Esophagus muscularis mucosa (tissue), 3 donors: ENCODE results near the gene CCDC184.

Experiments
- POLR2A ChIP-seq: fragments of 450-650 bp; IDR thresholded peaks from one replicate; pipeline ENCODE4 v1.6.1; 2017; ENCODE audit warnings: antibody characterized with exemption, moderate library complexity, mild to moderate bottlenecking, low read depth
- POLR2AphosphoS5 ChIP-seq, 2 donors: sonication (generic); formaldehyde crosslinking; IDR thresholded peaks; one replicate each; pipeline ENCODE4 v1.6.1; 2017; ENCODE audit warnings: antibody characterized with exemption in 2 of 2
- TF ChIP-seq, protein P1 (sequence below), 3 experiments: fragments of 200-600 bp in 2 of 3; fragments of 450-650 bp in 1 of 3; sonication (generic) in 2 of 3; IDR thresholded peaks; one replicate each; pipeline ENCODE4 v1.5.1; 2017 to 2019; ENCODE audit warnings: antibody characterized with exemption in 3 of 3, mild to moderate bottlenecking in 2 of 3, moderate library complexity in 1 of 3

DNA sequence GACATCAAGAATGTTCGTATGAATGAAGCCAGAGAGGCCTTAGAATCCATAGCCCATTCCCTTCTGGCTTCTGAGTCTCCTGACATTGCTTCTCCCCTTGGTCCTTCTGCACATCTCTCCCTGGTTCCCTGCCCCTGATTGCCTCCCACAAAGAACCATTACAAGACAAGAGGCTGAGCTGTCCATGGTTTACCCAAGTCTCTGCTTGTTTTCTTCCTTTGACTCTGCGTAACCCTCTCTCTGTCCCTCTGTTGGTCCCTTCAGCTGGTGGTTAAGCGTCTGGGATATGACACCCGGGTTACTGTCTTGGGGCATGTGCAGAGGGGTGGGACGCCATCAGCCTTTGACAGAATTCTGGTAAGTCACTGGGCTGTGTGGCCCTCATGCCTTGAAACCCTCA lies 48.4 kb upstream of the CCDC184 start:
- TF ChIP-seq, protein P1, sequence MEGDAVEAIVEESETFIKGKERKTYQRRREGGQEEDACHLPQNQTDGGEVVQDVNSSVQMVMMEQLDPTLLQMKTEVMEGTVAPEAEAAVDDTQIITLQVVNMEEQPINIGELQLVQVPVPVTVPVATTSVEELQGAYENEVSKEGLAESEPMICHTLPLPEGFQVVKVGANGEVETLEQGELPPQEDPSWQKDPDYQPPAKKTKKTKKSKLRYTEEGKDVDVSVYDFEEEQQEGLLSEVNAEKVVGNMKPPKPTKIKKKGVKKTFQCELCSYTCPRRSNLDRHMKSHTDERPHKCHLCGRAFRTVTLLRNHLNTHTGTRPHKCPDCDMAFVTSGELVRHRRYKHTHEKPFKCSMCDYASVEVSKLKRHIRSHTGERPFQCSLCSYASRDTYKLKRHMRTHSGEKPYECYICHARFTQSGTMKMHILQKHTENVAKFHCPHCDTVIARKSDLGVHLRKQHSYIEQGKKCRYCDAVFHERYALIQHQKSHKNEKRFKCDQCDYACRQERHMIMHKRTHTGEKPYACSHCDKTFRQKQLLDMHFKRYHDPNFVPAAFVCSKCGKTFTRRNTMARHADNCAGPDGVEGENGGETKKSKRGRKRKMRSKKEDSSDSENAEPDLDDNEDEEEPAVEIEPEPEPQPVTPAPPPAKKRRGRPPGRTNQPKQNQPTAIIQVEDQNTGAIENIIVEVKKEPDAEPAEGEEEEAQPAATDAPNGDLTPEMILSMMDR (IDR thresholded peaks at IDR 0.05) = no peak
- TF ChIP-seq POLR2AphosphoS5 (IDR thresholded peaks at IDR 0.05) = no peak
- TF ChIP-seq POLR2A = no peak
